GM23248 (cell line): ENCODE measurements around the gene CFAP61.

ENCODE experiments used
- EZH2 ChIP-seq: fragments of 200-600 bp; sonication (generic); IDR thresholded peaks from 2 replicates; pipeline ENCODE4 v1.6.1; 2018; ENCODE audit warnings: antibody characterized with exemption, mild to moderate bottlenecking; ENCODE audit not compliant: insufficient read depth, poor library complexity, severe bottlenecking
- EZH2phosphoT487 ChIP-seq: fragments of 200-600 bp; sonication (generic); IDR thresholded peaks from 2 replicates; pipeline ENCODE4 v1.6.1; 2018; ENCODE audit warnings: antibody characterized with exemption, moderate library complexity, mild to moderate bottlenecking, low read depth; ENCODE audit not compliant: insufficient read depth

GRCh38 chr20:20369250-20370093 is 317.1 kb downstream of the CFAP61 start:
- no peak for TF ChIP-seq EZH2phosphoT487
- no peak for TF ChIP-seq EZH2
